Karpas-422 (cell line): ENCODE data around the gene PDE11A. TPM values are rescaled to one million over a fixed set of nuclear protein-coding genes. Genes with fewer than 3 reads are reported as not detected.

Experiments
- DNase-seq: peaks from one replicate; pipeline ENCODE4 v3.0.0-alpha.2; 2015
- H2AFZ ChIP-seq: fragments of 200-600 bp; sonication (generic); 2 replicates; pipeline ENCODE4 v1.6.1; 2014; ENCODE audit warnings: antibody characterized with exemption, low read length, mixed read lengths
- H3K27ac ChIP-seq: fragments of 200-600 bp; sonication (generic); 2 replicates; pipeline ENCODE4 v1.5.1; 2014; ENCODE audit warnings: mild to moderate bottlenecking, low read length, moderate library complexity
- H3K27me3 ChIP-seq: fragments of 200-600 bp; sonication (generic); 2 replicates; pipeline ENCODE4 v1.6.1; 2014; ENCODE audit warnings: low read length, mixed read lengths
- H3K36me3 ChIP-seq: fragments of 200-600 bp; sonication (generic); 2 replicates; pipeline ENCODE4 v1.6.1; 2014; ENCODE audit warnings: low read length, mixed read lengths; ENCODE audit not compliant: insufficient read depth
- H3K4me1 ChIP-seq: fragments of 200-600 bp; sonication (generic); 2 replicates; pipeline ENCODE4 v1.6.1; 2014; ENCODE audit warnings: mild to moderate bottlenecking, low read length, mixed read lengths
- H3K4me2 ChIP-seq: fragments of 200-600 bp; sonication (generic); 2 replicates; pipeline ENCODE4 v1.6.1; 2014; ENCODE audit warnings: low read length, low read depth, mild to moderate bottlenecking; ENCODE audit not compliant: poor library complexity, severe bottlenecking
- H3K4me3 ChIP-seq: fragments of 200-600 bp; sonication (generic); 2 replicates; pipeline ENCODE4 v1.5.1; 2014; ENCODE audit warnings: mild to moderate bottlenecking, antibody characterized with exemption, low read length, mixed read lengths
- H3K79me2 ChIP-seq: fragments of 200-600 bp; sonication (generic); 2 replicates; pipeline ENCODE4 v1.6.1; 2014; ENCODE audit warnings: mild to moderate bottlenecking, low read length, mixed read lengths
- H3K9ac ChIP-seq: fragments of 200-600 bp; sonication (generic); 2 replicates; pipeline ENCODE4 v1.6.0; 2014; ENCODE audit warnings: low read length
- H3K9me2 ChIP-seq: fragments of 200-600 bp; sonication (generic), shearing (Covaris generic); replicated peaks from 2 replicates; pipeline ENCODE4 v1.6.0; 2014; ENCODE audit warnings: mild to moderate bottlenecking, low read length, moderate library complexity; ENCODE audit not compliant: insufficient read depth
- H3K9me3 ChIP-seq: fragments of 300-700, 200-600 bp; sonication (generic); 2 replicates; pipeline ENCODE4 v1.6.1; 2014; ENCODE audit warnings: low read length, mixed read lengths
- H4K20me1 ChIP-seq: fragments of 200-600 bp; sonication (generic); 2 replicates; pipeline ENCODE4 v1.6.1; 2014; ENCODE audit warnings: mild to moderate bottlenecking, antibody characterized with exemption, low read length, low read depth; ENCODE audit not compliant: insufficient read depth
- total RNA-seq: library from RNA; depleted of rRNA; stranded (reverse); fragments of >200 nt; shearing (Covaris generic); gene quantifications from 2 replicates; pipeline ENCODE4 v1.2.3, GENCODE V29; 2014; ENCODE audit warnings: low replicate concordance

The PDE11A gene
- total RNA-seq, 1 experiment from 2014 or later: 0.52 TPM

DNA sequence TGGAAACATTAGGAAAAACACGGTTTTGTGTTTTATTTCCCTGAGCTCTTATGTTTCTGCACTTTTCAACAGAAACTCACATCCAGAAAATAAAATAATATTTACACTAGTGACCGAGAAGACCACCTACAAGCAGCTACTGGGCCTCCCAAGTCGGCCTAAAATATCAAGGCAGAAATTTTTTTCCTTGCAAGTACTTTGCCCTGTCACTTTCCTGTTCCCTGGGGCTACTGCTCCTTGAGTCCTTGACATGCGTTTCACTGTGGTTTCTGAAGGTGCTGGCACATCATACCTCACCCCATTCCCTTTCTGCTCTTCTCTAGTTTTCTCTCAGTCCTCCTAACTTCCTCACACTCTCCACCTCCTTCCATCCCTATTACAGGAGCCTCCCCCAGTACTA lies 400.9 kb downstream of the PDE11A start:
- Histone ChIP-seq H3K9me2 (no peaks in the 10 kb centered on the region), H3K27me3 (no peaks in the 10 kb centered on the region), H3K4me1 (peaks cover 20% of the 10 kb centered on the region), H3K4me3 (no peak overlapping the region), H2AFZ (no peak overlapping the region), H3K9ac (no peak overlapping the region), H3K36me3 (no peaks in the 10 kb centered on the region), H3K79me2 (no peaks in the 10 kb centered on the region), H3K4me2 (no peak overlapping the region), H3K27ac (no peak overlapping the region), H4K20me1 (no peaks in the 10 kb centered on the region), H3K9me3 (no peaks in the 10 kb centered on the region)
- no peak for DNase-seq

DNA sequence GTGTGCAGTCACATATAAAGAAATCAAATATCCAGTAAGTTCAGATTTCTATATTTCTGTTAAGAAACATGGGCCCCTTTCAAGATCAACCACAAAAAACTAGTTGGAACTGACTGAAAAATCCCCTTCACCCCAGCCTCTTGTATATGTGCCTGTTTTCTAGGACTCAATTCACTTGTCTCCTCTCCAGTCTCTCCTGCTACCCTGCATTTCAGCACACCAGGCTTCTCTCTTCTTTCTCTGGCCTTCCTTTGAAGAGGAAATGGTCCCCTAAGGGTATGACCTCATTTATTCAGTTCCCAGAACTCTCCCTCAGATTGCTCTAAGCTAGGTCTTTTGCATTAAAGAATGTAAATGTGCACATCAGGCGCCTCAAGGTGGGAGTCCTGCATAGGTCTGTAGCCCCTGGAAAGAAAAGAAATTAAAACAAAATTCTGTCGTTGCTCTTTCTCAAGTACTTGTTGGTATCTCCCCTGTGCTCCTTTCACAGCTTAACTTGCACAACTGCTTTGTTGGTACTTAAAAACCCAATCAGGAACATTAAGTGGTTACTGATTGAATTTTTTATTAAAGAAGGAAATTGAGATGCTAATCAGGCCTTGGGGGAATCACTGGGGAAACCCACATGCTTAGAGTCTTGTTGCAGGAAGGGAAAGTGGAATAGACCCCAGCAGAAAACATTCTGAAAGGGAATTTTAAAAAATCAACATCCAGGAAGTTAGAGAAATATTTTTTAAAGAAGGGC lies 401.6 kb downstream of the PDE11A start:
- Histone ChIP-seq H3K9me3 (no peaks in the 10 kb centered on the region), H4K20me1 (no peaks in the 10 kb centered on the region), H3K9ac (no peak overlapping the region; the same call in 1 of the 2 replicates), H3K27me3 (no peaks in the 10 kb centered on the region), H3K9me2 (no peaks in the 10 kb centered on the region), H3K36me3 (no peaks in the 10 kb centered on the region), H3K4me2 (peak overlapping the region; percentile 39), H3K27ac (no peak overlapping the region), H2AFZ (peak overlapping the region; percentile 67), H3K4me1 (peaks cover 20% of the 10 kb centered on the region), H3K79me2 (no peaks in the 10 kb centered on the region), H3K4me3 (no peak overlapping the region)
- DNase-seq: peak; percentile 65

DNA sequence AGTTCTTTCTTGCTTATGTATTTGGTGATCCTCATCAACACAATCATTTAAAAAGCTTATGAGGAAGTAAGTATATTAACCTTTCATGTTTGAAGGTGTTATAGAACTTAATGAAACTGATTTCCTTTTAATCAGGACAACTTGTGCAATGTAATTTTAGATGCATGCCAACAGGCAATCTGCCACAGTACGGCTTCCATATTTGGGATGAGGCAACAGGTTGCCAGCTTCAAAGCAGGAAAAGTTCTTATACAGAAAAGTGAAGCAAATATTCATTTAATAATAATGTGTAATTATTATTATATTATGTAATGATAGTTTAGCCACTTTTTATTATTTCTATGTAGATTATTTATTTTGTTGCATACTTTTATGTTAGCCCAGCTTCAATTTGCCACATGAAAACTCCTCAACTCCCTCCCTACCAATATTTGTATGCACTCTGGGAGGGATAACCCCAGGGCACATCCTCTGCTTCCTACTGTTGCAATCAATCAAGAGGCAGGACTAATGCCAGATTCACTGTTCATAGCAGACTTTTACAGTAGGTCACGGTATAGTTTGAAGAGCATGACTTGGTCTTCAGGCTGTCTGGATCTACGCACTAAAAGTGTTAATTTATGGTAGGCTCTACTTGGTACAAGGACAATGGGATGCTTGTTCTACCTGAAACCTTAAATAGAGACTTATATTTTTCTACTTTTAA lies 402.8 kb downstream of the PDE11A start:
- H3K4me1 ChIP-seq: peaks cover 14% of the 10 kb centered on the region
- H3K79me2 ChIP-seq: no peaks in the 10 kb centered on the region
- no peaks in the 10 kb centered on the region for H4K20me1 ChIP-seq
- DNase-seq: no peak
- no peak overlapping the region for H3K9ac ChIP-seq
- no peaks in the 10 kb centered on the region for H3K9me2 ChIP-seq
- H3K4me2 ChIP-seq: no peak overlapping the region
- H3K27me3 ChIP-seq: no peaks in the 10 kb centered on the region
- H3K9me3 ChIP-seq: no peaks in the 10 kb centered on the region
- no peak overlapping the region for H2AFZ ChIP-seq
- no peaks in the 10 kb centered on the region for H3K36me3 ChIP-seq
- no peak overlapping the region for H3K4me3 ChIP-seq
- no peak overlapping the region for H3K27ac ChIP-seq

DNA sequence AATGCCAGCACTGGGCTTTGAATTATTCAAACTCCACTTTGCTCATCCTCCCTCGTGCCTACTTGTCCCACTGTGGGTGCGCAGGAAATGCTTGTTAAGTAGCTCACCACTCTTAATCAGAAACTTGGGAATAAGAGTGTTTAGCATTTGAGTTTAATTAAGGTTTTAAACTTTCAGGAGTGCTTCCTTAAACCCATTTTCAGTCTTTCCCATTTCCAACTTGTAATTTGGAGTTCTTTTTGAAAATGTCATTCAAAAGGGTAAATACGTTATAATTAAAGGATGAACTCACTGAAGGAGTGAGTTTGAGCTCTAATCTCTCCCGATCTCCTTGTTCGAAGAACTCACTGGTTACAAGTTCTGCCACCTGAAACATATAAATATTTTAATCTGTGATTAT lies 403.4 kb downstream of the PDE11A start:
- Histone ChIP-seq H3K36me3 (no peaks in the 10 kb centered on the region), H3K9ac (no peak overlapping the region), H3K79me2 (no peaks in the 10 kb centered on the region), H4K20me1 (no peaks in the 10 kb centered on the region), H3K27me3 (no peaks in the 10 kb centered on the region), H3K4me3 (no peak overlapping the region), H2AFZ (no peak overlapping the region), H3K27ac (no peak overlapping the region), H3K4me2 (no peak overlapping the region), H3K9me2 (no peaks in the 10 kb centered on the region), H3K9me3 (no peaks in the 10 kb centered on the region), H3K4me1 (peaks cover 14% of the 10 kb centered on the region)
- no peak for DNase-seq

DNA sequence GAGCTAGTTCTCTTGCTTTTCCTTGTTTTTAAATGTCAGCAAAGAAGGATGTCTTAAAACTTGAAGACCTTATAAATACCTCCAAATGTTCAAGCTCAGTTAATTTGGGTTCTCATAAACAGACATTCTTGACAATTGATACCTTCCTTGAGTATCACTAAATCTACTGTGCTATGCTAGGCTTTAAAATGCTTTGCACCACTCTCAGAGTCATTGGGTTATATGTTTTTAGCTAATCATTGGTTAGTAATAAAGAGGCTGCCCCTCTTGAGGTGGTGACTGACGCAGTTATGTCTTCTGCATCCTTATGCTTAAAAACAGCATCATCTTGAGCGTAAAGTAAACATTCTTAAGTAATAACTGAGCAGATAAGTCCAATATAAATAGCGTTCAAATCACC lies 404.0 kb downstream of the PDE11A start:
- Histone ChIP-seq H3K4me1 (peaks cover 14% of the 10 kb centered on the region), H3K27ac (no peak overlapping the region), H3K36me3 (no peaks in the 10 kb centered on the region), H3K9me3 (no peaks in the 10 kb centered on the region), H2AFZ (no peak overlapping the region), H3K9me2 (no peaks in the 10 kb centered on the region), H3K9ac (no peak overlapping the region), H3K79me2 (no peaks in the 10 kb centered on the region), H3K27me3 (no peaks in the 10 kb centered on the region), H3K4me3 (no peak overlapping the region), H4K20me1 (no peaks in the 10 kb centered on the region), H3K4me2 (no peak overlapping the region)
- DNase-seq: no peak

DNA sequence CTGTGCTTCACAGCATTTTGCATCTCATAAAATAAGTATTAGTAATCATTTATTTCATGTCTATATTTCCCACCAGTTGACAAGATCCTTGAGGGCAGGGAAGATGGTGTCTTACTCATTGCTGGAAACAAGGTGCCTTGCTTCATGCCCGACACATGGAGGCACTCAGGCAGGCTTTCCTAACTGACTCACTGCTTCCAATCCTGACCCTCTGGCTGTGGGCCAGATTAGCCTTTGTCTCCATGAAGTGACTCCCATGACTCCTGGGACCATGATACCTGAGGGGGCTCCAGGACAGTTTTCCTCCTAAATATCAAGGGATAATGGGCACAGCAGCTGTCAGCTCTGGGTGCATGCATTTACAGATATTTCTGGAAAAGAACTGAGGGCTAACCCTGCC lies 405.0 kb downstream of the PDE11A start:
- no peak for DNase-seq
- no peaks in the 10 kb centered on the region for H4K20me1 ChIP-seq
- H3K4me1 ChIP-seq: peaks cover 14% of the 10 kb centered on the region
- H3K9ac ChIP-seq: no peak overlapping the region
- no peak overlapping the region for H2AFZ ChIP-seq
- H3K36me3 ChIP-seq: no peaks in the 10 kb centered on the region
- no peak overlapping the region for H3K4me3 ChIP-seq
- H3K9me3 ChIP-seq: no peaks in the 10 kb centered on the region
- no peaks in the 10 kb centered on the region for H3K27me3 ChIP-seq
- H3K79me2 ChIP-seq: no peaks in the 10 kb centered on the region
- no peak overlapping the region for H3K4me2 ChIP-seq
- no peak overlapping the region for H3K27ac ChIP-seq
- no peaks in the 10 kb centered on the region for H3K9me2 ChIP-seq

DNA sequence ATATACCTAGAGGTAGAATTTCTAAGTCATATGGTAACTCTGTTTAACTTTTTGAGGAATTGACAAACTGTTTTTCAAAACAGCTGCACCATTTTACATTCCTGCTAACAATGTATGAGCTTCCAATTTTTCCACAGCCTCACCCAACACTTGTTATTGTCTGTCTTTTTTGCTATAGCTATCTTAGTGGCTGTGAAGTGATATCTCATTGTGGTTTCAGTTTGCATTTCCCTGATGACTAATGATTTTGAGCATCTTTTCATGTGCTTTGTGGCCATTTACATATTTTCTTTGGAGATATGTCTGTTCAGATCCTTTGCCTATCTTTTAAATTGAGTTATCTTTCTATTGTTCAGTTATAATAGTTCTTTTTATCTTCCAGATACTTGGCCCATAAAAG lies 406.2 kb downstream of the PDE11A start:
- Histone ChIP-seq H3K4me2 (no peak overlapping the region), H3K27me3 (no peaks in the 10 kb centered on the region), H3K79me2 (no peaks in the 10 kb centered on the region), H2AFZ (no peak overlapping the region), H3K9ac (no peak overlapping the region), H3K4me1 (peaks cover 12% of the 10 kb centered on the region), H3K4me3 (no peak overlapping the region), H3K27ac (no peak overlapping the region), H3K9me2 (no peaks in the 10 kb centered on the region), H3K36me3 (no peaks in the 10 kb centered on the region), H3K9me3 (no peaks in the 10 kb centered on the region), H4K20me1 (no peaks in the 10 kb centered on the region)
- DNase-seq: no peak

DNA sequence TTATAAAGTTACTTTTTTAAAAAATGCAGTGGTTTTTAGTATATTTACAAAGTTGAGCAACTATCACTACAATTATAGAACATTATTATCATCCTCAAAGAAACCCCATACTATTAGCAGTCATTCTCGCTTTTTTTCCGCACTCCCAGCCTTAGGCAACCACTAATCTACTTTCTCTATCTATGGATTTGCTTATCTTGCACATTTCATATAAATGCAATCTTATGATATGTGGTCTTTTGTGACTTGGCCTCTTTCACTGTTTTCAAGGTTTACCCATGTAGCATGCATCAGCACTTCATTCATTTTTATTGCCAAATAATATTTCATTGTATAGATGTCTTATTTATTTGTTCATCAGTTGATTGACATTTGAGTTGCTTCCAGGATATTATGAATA lies 406.6 kb downstream of the PDE11A start:
- Histone ChIP-seq H3K36me3 (no peaks in the 10 kb centered on the region), H3K79me2 (no peaks in the 10 kb centered on the region), H3K9me2 (no peaks in the 10 kb centered on the region), H3K4me2 (no peak overlapping the region), H2AFZ (no peak overlapping the region), H3K9ac (no peak overlapping the region), H4K20me1 (no peaks in the 10 kb centered on the region), H3K4me3 (no peak overlapping the region), H3K27ac (no peak overlapping the region), H3K9me3 (no peaks in the 10 kb centered on the region), H3K4me1 (peaks cover 7% of the 10 kb centered on the region), H3K27me3 (no peaks in the 10 kb centered on the region)
- no peak for DNase-seq
